ENCODE results near the gene CNTFR. TPM values are rescaled to one million over a fixed set of nuclear protein-coding genes. Genes with fewer than 3 reads are reported as not detected.

The CNTFR gene
- total RNA-seq, 1 experiment from 2014 or later, result not detected

DNA sequence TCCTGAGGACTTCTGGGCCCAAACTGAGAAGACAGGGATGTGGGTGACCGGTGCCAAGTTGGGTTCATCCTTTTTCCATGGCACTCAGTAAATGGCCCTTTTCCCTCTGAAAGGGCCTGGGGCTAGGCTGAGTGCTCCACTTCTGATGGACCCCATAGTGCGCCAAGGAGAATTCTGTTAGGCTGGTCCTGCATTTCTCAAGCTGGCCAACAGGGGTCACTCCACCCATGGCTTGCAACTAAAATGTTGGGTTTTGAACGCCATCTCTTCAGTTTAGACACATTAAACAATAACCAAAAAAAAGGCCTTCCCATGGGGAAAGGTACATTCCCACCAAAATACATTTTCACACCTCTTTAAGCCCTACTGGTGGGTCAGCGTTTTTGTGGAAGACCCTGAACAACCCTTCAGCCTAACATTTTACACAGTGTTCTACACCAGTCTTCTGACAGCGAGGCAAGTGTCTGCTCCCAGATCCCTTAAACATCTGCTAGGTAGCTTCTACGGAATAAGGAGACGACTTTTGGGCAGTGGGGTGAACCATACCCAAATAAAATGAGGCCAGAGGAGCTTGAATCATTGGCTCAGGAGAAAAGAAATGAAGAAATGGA is 27.3 kb downstream of the CNTFR start:
- intact Hi-C loops (cut with micrococcal nuclease; ENCODE audit: unreplicated experiment), result no loop called here
- H3K36me3 Mint-ChIP-seq (ENCODE audit: insufficient read depth, unreplicated experiment), result no peaks in the 10 kb centered on the region
- H3K9me3 Mint-ChIP-seq (ENCODE audit: low read depth, unreplicated experiment), result no peaks in the 10 kb centered on the region
- peaks cover 11% of the 10 kb centered on the region for H3K4me1 Mint-ChIP-seq (ENCODE audit: low read depth, unreplicated experiment)
- H3K27ac Mint-ChIP-seq (ENCODE audit: unreplicated experiment), result no peak overlapping the region
- H3K27me3 Mint-ChIP-seq (ENCODE audit: unreplicated experiment), result peaks cover 84% of the 10 kb centered on the region
- TF ChIP-seq, protein P1, sequence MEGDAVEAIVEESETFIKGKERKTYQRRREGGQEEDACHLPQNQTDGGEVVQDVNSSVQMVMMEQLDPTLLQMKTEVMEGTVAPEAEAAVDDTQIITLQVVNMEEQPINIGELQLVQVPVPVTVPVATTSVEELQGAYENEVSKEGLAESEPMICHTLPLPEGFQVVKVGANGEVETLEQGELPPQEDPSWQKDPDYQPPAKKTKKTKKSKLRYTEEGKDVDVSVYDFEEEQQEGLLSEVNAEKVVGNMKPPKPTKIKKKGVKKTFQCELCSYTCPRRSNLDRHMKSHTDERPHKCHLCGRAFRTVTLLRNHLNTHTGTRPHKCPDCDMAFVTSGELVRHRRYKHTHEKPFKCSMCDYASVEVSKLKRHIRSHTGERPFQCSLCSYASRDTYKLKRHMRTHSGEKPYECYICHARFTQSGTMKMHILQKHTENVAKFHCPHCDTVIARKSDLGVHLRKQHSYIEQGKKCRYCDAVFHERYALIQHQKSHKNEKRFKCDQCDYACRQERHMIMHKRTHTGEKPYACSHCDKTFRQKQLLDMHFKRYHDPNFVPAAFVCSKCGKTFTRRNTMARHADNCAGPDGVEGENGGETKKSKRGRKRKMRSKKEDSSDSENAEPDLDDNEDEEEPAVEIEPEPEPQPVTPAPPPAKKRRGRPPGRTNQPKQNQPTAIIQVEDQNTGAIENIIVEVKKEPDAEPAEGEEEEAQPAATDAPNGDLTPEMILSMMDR (IDR thresholded peaks at IDR 0.05; ENCODE audit: unreplicated experiment), result peak; percentile 23
- DNase-seq, result no peak
- no TSS peak for BruUV-seq (replicated peaks)
- CTCF ChIA-PET, result interaction anchor here (1.0 kb wide), 1 partner anchor 41 kb away, joined by 3 read pairs; no protein-coding TSS in a partner anchor
- H3K4me3 Mint-ChIP-seq (ENCODE audit: low read depth, unreplicated experiment), result no peak overlapping the region

DNA sequence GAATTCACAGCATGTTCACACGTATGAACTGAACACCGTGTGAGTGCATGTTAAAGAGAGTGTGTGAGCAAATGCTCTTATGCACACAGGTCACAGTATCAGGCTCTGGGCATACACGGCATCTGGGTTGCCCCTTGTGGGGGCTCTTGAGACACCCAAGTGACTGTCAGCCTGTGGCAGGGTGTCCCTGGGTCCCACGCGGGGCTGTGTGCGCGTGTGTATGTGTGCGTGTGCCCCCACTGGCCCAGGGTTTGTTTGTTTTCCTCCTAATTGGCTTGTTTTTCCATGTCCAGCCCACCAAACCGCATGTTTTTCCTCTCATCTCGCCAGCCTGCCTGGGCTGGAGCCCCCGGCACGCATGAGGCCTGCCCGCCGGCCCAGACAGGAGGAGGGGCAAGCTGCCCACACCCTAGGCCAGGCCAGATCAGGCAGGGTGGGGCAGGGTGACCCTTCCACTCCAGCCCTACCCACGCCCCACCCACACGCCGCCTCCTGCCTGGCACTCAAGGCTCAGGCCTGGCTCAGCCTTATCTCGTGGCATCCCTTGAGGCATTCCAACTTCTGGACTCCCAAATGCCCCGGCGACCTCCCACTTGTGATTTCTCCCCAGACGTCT is 28.8 kb downstream of the CNTFR start:
- CTCF ChIA-PET, result no interaction called here
- H3K4me1 Mint-ChIP-seq (ENCODE audit: low read depth, unreplicated experiment), result peaks cover 11% of the 10 kb centered on the region
- intact Hi-C loops (cut with micrococcal nuclease; ENCODE audit: unreplicated experiment), result no loop called here
- no peaks in the 10 kb centered on the region for H3K9me3 Mint-ChIP-seq (ENCODE audit: low read depth, unreplicated experiment)
- H3K27ac Mint-ChIP-seq (ENCODE audit: unreplicated experiment), result no peak overlapping the region
- no TSS peak for BruUV-seq (replicated peaks)
- no peaks in the 10 kb centered on the region for H3K36me3 Mint-ChIP-seq (ENCODE audit: insufficient read depth, unreplicated experiment)
- no peak overlapping the region for H3K4me3 Mint-ChIP-seq (ENCODE audit: low read depth, unreplicated experiment)
- H3K27me3 Mint-ChIP-seq (ENCODE audit: unreplicated experiment), result peaks cover 84% of the 10 kb centered on the region
- no peak for DNase-seq
- TF ChIP-seq, protein P1 (IDR thresholded peaks at IDR 0.05; ENCODE audit: unreplicated experiment), result no peak

DNA sequence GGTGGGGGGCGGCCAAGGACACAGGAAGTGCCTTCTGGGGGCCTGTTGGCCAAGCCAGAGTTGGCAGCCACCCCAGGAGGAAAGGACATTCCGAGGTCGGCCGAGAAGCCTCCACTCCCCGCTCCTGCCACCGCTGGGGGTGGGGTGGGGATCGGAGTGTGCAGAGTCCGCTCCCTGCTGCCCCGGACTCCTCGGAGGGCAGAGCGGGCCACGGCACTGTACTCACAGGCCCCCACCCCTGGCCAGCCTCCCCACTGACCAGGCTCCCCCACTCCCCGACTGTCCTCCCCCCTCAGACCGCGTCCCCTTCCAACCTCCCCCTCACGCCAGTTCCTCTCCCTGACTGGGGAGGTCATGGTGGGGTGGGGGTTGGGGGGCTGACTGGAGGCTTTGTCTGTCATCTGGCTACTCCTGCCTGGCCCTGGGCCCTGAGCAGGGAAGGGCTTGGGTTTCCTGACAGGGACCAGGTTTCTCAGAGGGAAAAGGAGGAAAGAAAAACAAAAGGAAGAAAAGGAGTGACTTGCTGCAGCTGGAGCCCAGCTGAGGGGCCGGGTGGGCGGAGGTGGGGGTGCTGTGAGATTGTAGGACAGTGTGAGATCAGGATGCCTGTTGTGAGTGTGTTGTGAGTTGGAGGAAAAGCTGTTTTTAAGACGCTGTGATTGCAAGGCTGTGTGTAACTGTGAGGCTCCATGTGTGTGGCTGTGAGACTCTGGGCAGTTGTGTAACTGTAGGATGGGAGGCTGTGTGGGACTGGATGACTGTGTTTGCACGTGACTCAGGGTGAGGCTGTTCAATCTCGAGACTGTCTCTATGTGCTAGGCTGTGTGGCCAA is 29.7 kb downstream of the CNTFR start:
- BruUV-seq (replicated peaks), result no TSS peak
- TF ChIP-seq, protein P1 (IDR thresholded peaks at IDR 0.05; ENCODE audit: unreplicated experiment), result no peak
- no peaks in the 10 kb centered on the region for H3K9me3 Mint-ChIP-seq (ENCODE audit: low read depth, unreplicated experiment)
- H3K4me1 Mint-ChIP-seq (ENCODE audit: low read depth, unreplicated experiment), result peaks cover 11% of the 10 kb centered on the region
- no peak overlapping the region for H3K27ac Mint-ChIP-seq (ENCODE audit: unreplicated experiment)
- DNase-seq, result peak; percentile 8
- CTCF ChIA-PET, result no interaction called here
- no peaks in the 10 kb centered on the region for H3K36me3 Mint-ChIP-seq (ENCODE audit: insufficient read depth, unreplicated experiment)
- H3K4me3 Mint-ChIP-seq (ENCODE audit: low read depth, unreplicated experiment), result no peak overlapping the region
- H3K27me3 Mint-ChIP-seq (ENCODE audit: unreplicated experiment), result peaks cover 84% of the 10 kb centered on the region
- intact Hi-C loops (cut with micrococcal nuclease; ENCODE audit: unreplicated experiment), result no loop called here

DNA sequence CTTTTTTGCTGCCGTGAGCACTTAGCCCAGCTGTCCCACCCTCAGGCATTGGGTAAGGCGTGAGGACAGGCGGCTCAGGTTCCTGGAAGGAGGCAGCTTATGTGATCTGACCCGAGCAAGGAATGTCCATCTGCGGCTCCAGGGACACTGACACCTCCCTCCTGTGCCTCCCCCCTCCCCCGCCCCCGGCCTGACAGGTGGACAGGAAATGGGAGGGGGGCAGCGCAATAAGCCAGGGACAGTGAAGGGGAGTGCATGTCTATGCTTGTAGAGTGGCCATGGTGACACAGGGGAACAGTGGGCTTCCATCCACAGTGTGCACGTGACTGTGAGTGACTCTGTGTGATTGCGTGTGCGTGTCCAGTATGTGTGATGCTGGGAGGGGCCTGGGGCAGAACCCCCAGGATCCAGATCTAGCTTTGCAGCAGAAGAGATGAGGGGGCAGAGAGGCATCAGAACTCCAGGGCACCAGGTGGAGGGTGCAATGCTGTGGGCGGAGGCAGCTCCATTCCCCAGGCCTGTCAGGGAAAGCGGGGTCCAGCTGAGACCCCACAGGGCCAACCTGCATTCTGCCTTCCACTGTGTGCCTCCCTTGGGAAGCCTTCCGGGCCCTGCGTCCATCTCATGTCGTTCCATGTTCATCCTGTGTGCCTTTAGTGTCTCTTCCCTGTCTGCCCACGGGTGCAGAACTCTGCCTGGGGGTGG is 30.5 kb downstream of the CNTFR start:
- peaks cover 84% of the 10 kb centered on the region for H3K27me3 Mint-ChIP-seq (ENCODE audit: unreplicated experiment)
- intact Hi-C loops (cut with micrococcal nuclease; ENCODE audit: unreplicated experiment), result no loop called here
- H3K27ac Mint-ChIP-seq (ENCODE audit: unreplicated experiment), result no peak overlapping the region
- peaks cover 11% of the 10 kb centered on the region for H3K4me1 Mint-ChIP-seq (ENCODE audit: low read depth, unreplicated experiment)
- TF ChIP-seq, protein P1 (IDR thresholded peaks at IDR 0.05; ENCODE audit: unreplicated experiment), result no peak
- no TSS peak for BruUV-seq (replicated peaks)
- H3K36me3 Mint-ChIP-seq (ENCODE audit: insufficient read depth, unreplicated experiment), result no peaks in the 10 kb centered on the region
- no peak overlapping the region for H3K4me3 Mint-ChIP-seq (ENCODE audit: low read depth, unreplicated experiment)
- no peaks in the 10 kb centered on the region for H3K9me3 Mint-ChIP-seq (ENCODE audit: low read depth, unreplicated experiment)
- CTCF ChIA-PET, result interaction anchor here (0.5 kb wide), 1 partner anchor 461 kb away, joined by 3 read pairs; no protein-coding TSS in a partner anchor
- no peak for DNase-seq

Measured in Calu3 (cell line).